ENCODE results near the gene FKBP15.
A peak's percentile ranks its signal among the peaks of the same experiment; 100 is the strongest.

Gene FKBP15

DNA sequence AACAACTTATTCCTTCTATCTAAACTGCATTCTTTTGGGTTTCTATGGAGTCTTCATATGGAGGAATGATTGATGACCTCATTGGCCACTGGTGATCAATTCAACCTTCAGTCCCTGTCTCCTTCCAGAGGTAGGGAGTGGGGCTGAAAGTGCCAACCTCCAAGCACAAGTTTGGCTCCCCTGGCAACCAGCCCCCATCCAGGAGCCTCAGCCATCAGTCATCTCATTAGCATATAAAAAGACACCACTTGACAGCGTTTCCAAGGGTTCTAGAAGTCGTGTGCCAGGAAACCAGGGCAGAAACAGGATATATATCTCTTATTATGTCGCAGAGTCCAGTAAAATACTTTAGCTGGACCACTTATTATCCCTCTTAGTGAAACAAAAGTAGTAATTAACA, 60.5 kb downstream of the FKBP15 start:
- TF ChIP-seq, protein P1, sequence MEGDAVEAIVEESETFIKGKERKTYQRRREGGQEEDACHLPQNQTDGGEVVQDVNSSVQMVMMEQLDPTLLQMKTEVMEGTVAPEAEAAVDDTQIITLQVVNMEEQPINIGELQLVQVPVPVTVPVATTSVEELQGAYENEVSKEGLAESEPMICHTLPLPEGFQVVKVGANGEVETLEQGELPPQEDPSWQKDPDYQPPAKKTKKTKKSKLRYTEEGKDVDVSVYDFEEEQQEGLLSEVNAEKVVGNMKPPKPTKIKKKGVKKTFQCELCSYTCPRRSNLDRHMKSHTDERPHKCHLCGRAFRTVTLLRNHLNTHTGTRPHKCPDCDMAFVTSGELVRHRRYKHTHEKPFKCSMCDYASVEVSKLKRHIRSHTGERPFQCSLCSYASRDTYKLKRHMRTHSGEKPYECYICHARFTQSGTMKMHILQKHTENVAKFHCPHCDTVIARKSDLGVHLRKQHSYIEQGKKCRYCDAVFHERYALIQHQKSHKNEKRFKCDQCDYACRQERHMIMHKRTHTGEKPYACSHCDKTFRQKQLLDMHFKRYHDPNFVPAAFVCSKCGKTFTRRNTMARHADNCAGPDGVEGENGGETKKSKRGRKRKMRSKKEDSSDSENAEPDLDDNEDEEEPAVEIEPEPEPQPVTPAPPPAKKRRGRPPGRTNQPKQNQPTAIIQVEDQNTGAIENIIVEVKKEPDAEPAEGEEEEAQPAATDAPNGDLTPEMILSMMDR (IDR thresholded peaks at IDR 0.05; ENCODE audit: low read depth, low read length), result no peak
- no peak overlapping the region for H3K4me3 ChIP-seq (replicated peaks in 1 of 2; ENCODE audit: low read depth in 2 of 2, low read length in 2 of 2)
- DNase-seq (ENCODE audit: low read depth in 2 of 2), result no peak

- H3K4me3 ChIP-seq (replicated peaks in 1 of 2; ENCODE audit: low read depth in 2 of 2, low read length in 2 of 2), result no peak overlapping the region
- DNase-seq (ENCODE audit: low read depth in 2 of 2), result no peak
- TF ChIP-seq, protein P1 (IDR thresholded peaks at IDR 0.05; ENCODE audit: low read depth, low read length), result no peak
These were observed 62.6 kb downstream of the FKBP15 start for GRCh38 chr9:113158446-113158845.

GRCh38 chr9:113156880-113157279, 64.2 kb downstream of the FKBP15 start:
- H3K4me3 ChIP-seq (replicated peaks in 1 of 2; ENCODE audit: low read depth in 2 of 2, low read length in 2 of 2), result no peak overlapping the region
- no peak for DNase-seq (ENCODE audit: low read depth in 2 of 2)
- TF ChIP-seq, protein P1 (IDR thresholded peaks at IDR 0.05; ENCODE audit: low read depth, low read length), result no peak

DNA sequence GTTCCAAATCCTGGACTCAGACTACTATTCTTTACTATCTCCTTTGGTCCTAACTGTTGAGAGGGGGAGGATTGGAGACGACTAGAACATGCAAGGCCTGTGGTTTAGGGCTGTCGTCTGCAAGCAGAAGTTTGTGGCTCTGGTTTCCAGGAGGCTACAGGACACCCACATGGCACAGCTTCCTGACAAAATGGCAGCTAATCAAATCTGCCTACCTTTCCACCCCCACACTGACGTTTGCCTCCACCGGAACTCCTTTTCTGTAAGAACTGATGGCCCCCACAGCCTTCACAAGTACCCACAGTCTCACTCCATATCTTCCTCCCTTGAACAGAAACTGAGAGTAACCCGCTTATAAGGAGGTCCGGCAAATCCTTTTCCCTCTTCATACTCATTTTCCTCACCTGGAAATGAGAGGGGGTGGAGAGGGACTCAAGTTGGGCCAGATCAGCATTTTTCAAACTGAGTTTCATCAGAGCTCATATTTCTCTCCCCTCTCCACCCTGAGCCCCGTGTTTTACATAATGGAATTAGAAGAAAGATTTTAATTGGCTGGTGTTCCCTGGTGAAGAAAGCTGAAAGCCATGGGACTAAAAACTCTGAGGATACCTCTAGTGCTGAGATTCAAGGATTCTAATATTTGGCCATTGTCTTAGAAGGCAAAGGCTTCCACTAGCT, 65.0 kb downstream of the FKBP15 start:
- DNase-seq (ENCODE audit: low read depth in 2 of 2), result no peak
- no peak overlapping the region for H3K4me3 ChIP-seq (replicated peaks in 1 of 2; ENCODE audit: low read depth in 2 of 2, low read length in 2 of 2)
- TF ChIP-seq, protein P1 (IDR thresholded peaks at IDR 0.05; ENCODE audit: low read depth, low read length), result no peak

GRCh38 chr9:113154946-113155345, 66.1 kb downstream of the FKBP15 start:
- DNase-seq (ENCODE audit: low read depth in 2 of 2), result peak in 1 of 2 donors; percentile 42
- TF ChIP-seq, protein P1 (IDR thresholded peaks at IDR 0.05; ENCODE audit: low read depth, low read length), result no peak
- H3K4me3 ChIP-seq (replicated peaks in 1 of 2; ENCODE audit: low read depth in 2 of 2, low read length in 2 of 2), result no peak overlapping the region

GRCh38 chr9:113154471-113154870, 66.6 kb downstream of the FKBP15 start:
- DNase-seq (ENCODE audit: low read depth in 2 of 2), result peak; percentile 21 to 72
- TF ChIP-seq, protein P1 (IDR thresholded peaks at IDR 0.05; ENCODE audit: low read depth, low read length), result no peak
- H3K4me3 ChIP-seq (replicated peaks in 1 of 2; ENCODE audit: low read depth in 2 of 2, low read length in 2 of 2), result no peak overlapping the region

DNA sequence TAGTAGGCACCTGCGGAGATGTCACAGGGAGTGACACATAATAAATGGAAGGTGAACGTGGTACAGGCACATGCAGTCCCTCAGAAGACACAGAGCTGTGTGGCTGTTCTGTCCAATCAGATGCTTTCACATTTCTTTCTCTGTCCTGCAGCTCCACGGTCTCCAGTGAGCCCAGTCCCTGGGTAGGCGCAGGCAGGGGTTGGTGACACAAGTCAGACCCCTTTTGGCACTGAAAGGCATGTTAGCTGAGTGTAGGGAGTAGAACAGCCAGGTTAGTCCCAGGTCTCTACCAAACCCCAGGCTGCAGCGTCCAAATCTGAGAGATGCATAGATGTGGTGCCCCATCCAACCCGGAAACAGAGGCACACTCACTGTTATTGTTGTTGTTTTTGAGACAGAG, 67.5 kb downstream of the FKBP15 start:
- TF ChIP-seq, protein P1 (IDR thresholded peaks at IDR 0.05; ENCODE audit: low read depth, low read length), result no peak
- no peak overlapping the region for H3K4me3 ChIP-seq (replicated peaks in 1 of 2; ENCODE audit: low read depth in 2 of 2, low read length in 2 of 2)
- DNase-seq (ENCODE audit: low read depth in 2 of 2), result no peak
